GM12878 (cell line): ENCODE results near the gene SPINK13. TPM values are rescaled to one million over a fixed set of nuclear protein-coding genes. Genes with fewer than 3 reads are reported as not detected.

Experiments
- ATAC-seq: fragments of 200-7000 bp; cut with Tn5 transposase; 3 replicates; pipeline ENCODE4 v1.9.1; 2020; ENCODE audit warnings: mild to moderate bottlenecking, moderate library complexity
- BruUV-seq: library from RNA; stranded (reverse); fragments of 400-500 nt; replicated peaks from 2 replicates; lab custom pipeline; 2021; lab: Mats Ljungman, UMichigan
- CTCF ChIA-PET: fragments of 300-600 bp; sonication (Branson Sonifier 250); formaldehyde crosslinking; extraction: SDS; loops from one replicate; lab custom pipeline; 2021; ENCODE audit warnings: inconsistent platforms; lab: Yijun Ruan, JAX
- POLR2A ChIA-PET: fragments of 350-600 bp; formaldehyde crosslinking; extraction: SDS; loops from one replicate; lab custom pipeline; 2021; ENCODE audit warnings: inconsistent platforms; lab: Charles Lee
- RAD21 ChIA-PET: fragments of 300-600 bp; sonication (Branson Sonifier 250); formaldehyde crosslinking; loops from one replicate; lab custom pipeline; 2023; ENCODE audit warnings: antibody characterized with exemption; ENCODE audit not compliant: unreplicated experiment; lab: Charles Lee
- SMC1A ChIA-PET: fragments of 300-600 bp; sonication (Branson Sonifier 250); formaldehyde crosslinking; loops from one replicate; lab custom pipeline; 2023; ENCODE audit not compliant: unreplicated experiment, uncharacterized antibody; lab: Charles Lee
- DNase-seq: peaks from one replicate; pipeline ENCODE4 v3.0.0-alpha.2; 2011; ENCODE audit warnings: low read depth, low spot score
- FAIRE-seq: peaks from 3 replicates; lab custom pipeline; 2011; peaks lifted over from hg19 to GRCh38; lab: Jason Lieb, UNC
- H2AFZ ChIP-seq: 2 replicates; pipeline ENCODE4 v1.6.0; 2011; ENCODE audit warnings: low read depth, low read length, control low read depth; ENCODE audit not compliant: control insufficient read depth
- H3K27ac ChIP-seq: 2 replicates; pipeline ENCODE4 v1.5.1; 2011; ENCODE audit warnings: control low read depth; ENCODE audit not compliant: control insufficient read depth, insufficient read depth
- H3K27me3 ChIP-seq, 2 experiments: replicated peaks in 1 of 2; 2 replicates each; pipeline versions ENCODE4 v1.6.0 to v1.6.1; 2011; ENCODE audit warnings: low read length in 1 of 2; ENCODE audit not compliant: control insufficient read depth in 2 of 2, insufficient read depth in 2 of 2
- H3K36me3 ChIP-seq, 2 experiments: 2 replicates each; pipeline ENCODE4 v1.5.1; 2011; ENCODE audit warnings: low read length in 1 of 2; ENCODE audit not compliant: control insufficient read depth in 2 of 2, insufficient read depth in 2 of 2
- H3K4me1 ChIP-seq: 2 replicates; pipeline ENCODE4 v1.6.1; 2011; ENCODE audit warnings: mild to moderate bottlenecking, low read length, moderate library complexity, mixed read lengths; ENCODE audit not compliant: control insufficient read depth, insufficient read depth
- H3K4me2 ChIP-seq: 2 replicates; pipeline ENCODE4 v1.6.0; 2011; ENCODE audit warnings: control low read depth; ENCODE audit not compliant: control insufficient read depth, insufficient read depth
- H3K4me3 ChIP-seq: fragments of 200-600 bp; sonication (generic); 2 replicates; pipeline ENCODE4 v1.5.1; 2016
- H3K79me2 ChIP-seq: 2 replicates; pipeline ENCODE4 v1.6.0; 2011; ENCODE audit warnings: low read length; ENCODE audit not compliant: control insufficient read depth, insufficient read depth
- H3K9ac ChIP-seq: 2 replicates; pipeline ENCODE4 v1.8.0; 2011; ENCODE audit warnings: low read length, control low read depth, mixed read lengths; ENCODE audit not compliant: control insufficient read depth, insufficient read depth
- H3K9me3 ChIP-seq: replicated peaks from 3 replicates; pipeline ENCODE4 v1.5.1; 2011; ENCODE audit warnings: mild to moderate bottlenecking, low read length; ENCODE audit not compliant: control insufficient read depth, insufficient read depth
- H4K20me1 ChIP-seq: 2 replicates; pipeline ENCODE4 v1.6.0; 2011; ENCODE audit not compliant: control insufficient read depth, insufficient read depth
- CHD1 ChIP-seq: IDR thresholded peaks from 2 replicates; pipeline ENCODE4 v1.6.1; 2012; ENCODE audit warnings: low read depth, low read length, improper control_type of control experiment
- CHD2 ChIP-seq: IDR thresholded peaks from 2 replicates; pipeline ENCODE4 v1.6.1; 2011; ENCODE audit warnings: low read depth, low read length, improper control_type of control experiment, borderline replicate concordance
- CREB1 ChIP-seq: IDR thresholded peaks from 2 replicates; pipeline ENCODE4 v1.6.1; 2012; ENCODE audit warnings: low read depth, mild to moderate bottlenecking, inconsistent platforms
- DPF2 ChIP-seq: fragments of 450-650 bp; IDR thresholded peaks from 2 replicates; pipeline ENCODE4 v1.6.1; 2017; ENCODE audit warnings: mild to moderate bottlenecking
- HCFC1 ChIP-seq: fragments of 150-350 bp; IDR thresholded peaks from 2 replicates; pipeline ENCODE4 v1.6.1; 2014; ENCODE audit warnings: low read length
- MXI1 ChIP-seq: fragments of 150-350 bp; IDR thresholded peaks from 2 replicates; pipeline ENCODE4 v1.6.1; 2011; ENCODE audit warnings: low read depth, mild to moderate bottlenecking, inconsistent platforms, low read length, improper control_type of control experiment
- NKRF ChIP-seq: fragments of 450-650 bp; conservative IDR thresholded peaks from 2 replicates; pipeline ENCODE4 v1.6.1; 2017; ENCODE audit warnings: mild to moderate bottlenecking, moderate library complexity
- RELB ChIP-seq: fragments of 450-650 bp; IDR thresholded peaks from 2 replicates; pipeline ENCODE4 v1.6.1; 2017; ENCODE audit warnings: low read depth, mild to moderate bottlenecking, moderate library complexity
- STAT3 ChIP-seq: IDR thresholded peaks from 2 replicates; pipeline ENCODE4 v1.6.1; 2011; ENCODE audit warnings: low read depth, low read length, improper control_type of control experiment
- TCF3 ChIP-seq: IDR thresholded peaks from 2 replicates; pipeline ENCODE4 v1.6.1; 2012; ENCODE audit warnings: low read depth, mild to moderate bottlenecking, low read length, borderline replicate concordance; ENCODE audit not compliant: insufficient read depth
- YY1 ChIP-seq: IDR thresholded peaks from 2 replicates; pipeline ENCODE4 v1.6.1; 2011; ENCODE audit warnings: low read depth, mild to moderate bottlenecking, low read length
- ZSCAN29 ChIP-seq: fragments of 450-650 bp; IDR thresholded peaks from 2 replicates; pipeline ENCODE4 v1.6.1; 2017; ENCODE audit warnings: mild to moderate bottlenecking, moderate library complexity
- in situ Hi-C: fragments of 300-500 bp; cut with MboI; formaldehyde crosslinking; loops from 9 replicates; pipeline ENCODE4 v1.14.3; 2018; ENCODE audit warnings: mixed read lengths
- intact Hi-C: fragments of 100-400 bp; cut with micrococcal nuclease; formaldehyde crosslinking; loops from one replicate; pipeline ENCODE4 v1.14.2; 2022; ENCODE audit not compliant: unreplicated experiment
- polyA plus RNA-seq, 11 experiments: library from polyadenylated mRNA; depleted of rRNA in 4 of 11; unstranded in 6 of 11; stranded (reverse) in 5 of 11; fragments of >200 nt; fragmentation: Nextera tagmentation in 4 of 11; fragmentation: Illumina TruSeq in 1 of 11; extraction: Ambion mirVana in 4 of 11; extraction: Trizol in 1 of 11; gene quantifications; 1 replicate in 1 of 11; 2 replicates in 10 of 11; pipeline versions ENCODE4 v1.2.1 to v1.2.3, GENCODE V29; 2011 to 2016; ENCODE audit warnings: inconsistent platforms in 2 of 11, missing spikeins in 2 of 11, low read depth in 1 of 11
- total RNA-seq, 4 experiments: library from RNA; depleted of rRNA in 3 of 4; stranded (reverse); fragments of >200 nt in 3 of 4; fragmentation: Illumina TruSeq in 1 of 4; extraction: Trizol in 1 of 4; gene quantifications; 2 replicates each; pipeline versions ENCODE4 v1.2.1 to v1.2.3, GENCODE V29; 2013 to 2021

The SPINK13 gene
- total and polyA plus RNA-seq, 10 of the 15 experiments (the other 5 are each of a cell fraction or from before 2014, with no cell fraction given), result 0.15 to 0.16 TPM; not detected in 8

- DNase-seq (no peak), ATAC-seq (no peak), FAIRE-seq (no peak)
- SMC1A ChIA-PET, result no interaction called here
- intact Hi-C loops, result no loop called here
- Histone ChIP-seq H3K9me3 (no peaks in the 10 kb centered on the region), H3K9ac (no peak overlapping the region), H3K79me2 (no peaks in the 10 kb centered on the region), H2AFZ (no peak overlapping the region), H3K27me3 (no peaks in the 10 kb centered on the region), H3K4me2 (no peak overlapping the region), H3K4me3 (no peak overlapping the region), H3K36me3 (no peaks in the 10 kb centered on the region), H4K20me1 (no peaks in the 10 kb centered on the region), H3K4me1 (no peaks in the 10 kb centered on the region), H3K27ac (no peak overlapping the region)
- RAD21 ChIA-PET, result no interaction called here
- CTCF ChIA-PET, result no interaction called here
- BruUV-seq, result no TSS peak
- in situ Hi-C loops, result no loop called here
- TF ChIP-seq CREB1, result no peak
- no peak for TF ChIP-seq NKRF
- no peak for TF ChIP-seq YY1
- no peak for TF ChIP-seq TCF3
- TF ChIP-seq CHD1, result no peak
- TF ChIP-seq ZSCAN29, result no peak
- no peak for TF ChIP-seq MXI1
- TF ChIP-seq HCFC1, result no peak
- TF ChIP-seq DPF2, result no peak
- TF ChIP-seq STAT3, result no peak
- TF ChIP-seq CHD2, result no peak
- TF ChIP-seq RELB, result no peak
- POLR2A ChIA-PET, result no interaction called here
Measured at GRCh38 chr5:148261221-148261620, 7.4 kb upstream of the SPINK13 start.
